Measurements from ENCODE around the gene RASSF7. TPM values are rescaled to one million over a fixed set of nuclear protein-coding genes. Genes with fewer than 3 reads are reported as not detected.
A peak's percentile ranks its signal among the peaks of the same experiment; 100 is the strongest.

The RASSF7 gene
- total RNA-seq, 1 experiment from 2014 or later: 32.5 TPM

DNA sequence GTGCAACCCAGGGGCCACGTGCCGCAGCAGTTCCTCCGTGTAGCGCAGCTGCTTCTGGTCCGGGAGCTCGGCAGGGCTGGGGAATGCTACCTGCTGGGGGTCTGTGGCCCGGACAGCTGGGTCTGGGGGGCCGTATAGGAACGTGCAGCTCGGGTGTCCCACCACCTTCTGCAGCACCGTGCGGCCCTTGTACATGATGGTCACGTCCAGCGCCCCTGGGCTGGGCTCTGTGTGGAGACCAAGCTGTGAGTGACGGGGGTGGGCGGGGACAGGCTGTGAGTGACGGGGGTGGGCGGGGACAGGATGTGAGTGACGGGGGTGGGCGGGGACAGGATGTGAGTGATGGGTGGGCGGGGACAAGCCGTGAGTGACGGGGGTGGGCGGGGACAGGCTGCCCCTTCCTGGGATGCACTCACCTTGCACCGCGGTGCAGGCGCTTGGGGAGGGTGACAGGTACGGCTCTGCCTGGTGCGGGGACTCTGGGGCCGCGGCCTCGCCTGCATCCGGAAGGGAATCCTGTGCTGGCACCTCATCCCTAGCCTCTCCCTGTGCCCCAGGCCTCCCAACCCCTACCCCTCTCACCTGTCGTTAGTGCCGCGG lies 52.7 kb downstream of the RASSF7 start:
- Mint-ChIP-seq H3K27ac (no peak overlapping the region), H3K9me3 (no peaks in the 10 kb centered on the region)
- peak; percentile 55 for ATAC-seq

More for the DNA sequence above, 52.7 kb downstream of the RASSF7 start:
- ChIA-PET POLR2A (interaction anchor here (0.6 to 1.0 kb wide), 2 partner anchors 38 to 120 kb away, joined by 3 to 4 read pairs; no protein-coding TSS in a partner anchor), CTCF (interaction anchor here (0.5 to 2.8 kb wide), 8 partner anchors 22 to 150 kb away, joined by 3 to 14 read pairs (median 4); no protein-coding TSS in a partner anchor)
- H3K27me3 Mint-ChIP-seq (ENCODE audit: low read depth): no peaks in the 10 kb centered on the region
- TF ChIP-seq, protein P1, sequence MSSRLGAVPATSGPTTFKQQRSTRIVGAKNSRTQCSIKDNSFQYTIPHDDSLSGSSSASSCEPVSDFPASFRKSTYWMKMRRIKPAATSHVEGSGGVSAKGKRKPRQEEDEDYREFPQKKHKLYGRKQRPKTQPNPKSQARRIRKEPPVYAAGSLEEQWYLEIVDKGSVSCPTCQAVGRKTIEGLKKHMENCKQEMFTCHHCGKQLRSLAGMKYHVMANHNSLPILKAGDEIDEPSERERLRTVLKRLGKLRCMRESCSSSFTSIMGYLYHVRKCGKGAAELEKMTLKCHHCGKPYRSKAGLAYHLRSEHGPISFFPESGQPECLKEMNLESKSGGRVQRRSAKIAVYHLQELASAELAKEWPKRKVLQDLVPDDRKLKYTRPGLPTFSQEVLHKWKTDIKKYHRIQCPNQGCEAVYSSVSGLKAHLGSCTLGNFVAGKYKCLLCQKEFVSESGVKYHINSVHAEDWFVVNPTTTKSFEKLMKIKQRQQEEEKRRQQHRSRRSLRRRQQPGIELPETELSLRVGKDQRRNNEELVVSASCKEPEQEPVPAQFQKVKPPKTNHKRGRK (CRISPR knock-in tag; IDR thresholded peaks at IDR 0.05; ENCODE audit: borderline replicate concordance): no peak
- TF ChIP-seq, protein P2, sequence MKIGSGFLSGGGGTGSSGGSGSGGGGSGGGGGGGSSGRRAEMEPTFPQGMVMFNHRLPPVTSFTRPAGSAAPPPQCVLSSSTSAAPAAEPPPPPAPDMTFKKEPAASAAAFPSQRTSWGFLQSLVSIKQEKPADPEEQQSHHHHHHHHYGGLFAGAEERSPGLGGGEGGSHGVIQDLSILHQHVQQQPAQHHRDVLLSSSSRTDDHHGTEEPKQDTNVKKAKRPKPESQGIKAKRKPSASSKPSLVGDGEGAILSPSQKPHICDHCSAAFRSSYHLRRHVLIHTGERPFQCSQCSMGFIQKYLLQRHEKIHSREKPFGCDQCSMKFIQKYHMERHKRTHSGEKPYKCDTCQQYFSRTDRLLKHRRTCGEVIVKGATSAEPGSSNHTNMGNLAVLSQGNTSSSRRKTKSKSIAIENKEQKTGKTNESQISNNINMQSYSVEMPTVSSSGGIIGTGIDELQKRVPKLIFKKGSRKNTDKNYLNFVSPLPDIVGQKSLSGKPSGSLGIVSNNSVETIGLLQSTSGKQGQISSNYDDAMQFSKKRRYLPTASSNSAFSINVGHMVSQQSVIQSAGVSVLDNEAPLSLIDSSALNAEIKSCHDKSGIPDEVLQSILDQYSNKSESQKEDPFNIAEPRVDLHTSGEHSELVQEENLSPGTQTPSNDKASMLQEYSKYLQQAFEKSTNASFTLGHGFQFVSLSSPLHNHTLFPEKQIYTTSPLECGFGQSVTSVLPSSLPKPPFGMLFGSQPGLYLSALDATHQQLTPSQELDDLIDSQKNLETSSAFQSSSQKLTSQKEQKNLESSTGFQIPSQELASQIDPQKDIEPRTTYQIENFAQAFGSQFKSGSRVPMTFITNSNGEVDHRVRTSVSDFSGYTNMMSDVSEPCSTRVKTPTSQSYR (CRISPR knock-in tag; IDR thresholded peaks at IDR 0.05): no peak
- TF ChIP-seq, protein P3, sequence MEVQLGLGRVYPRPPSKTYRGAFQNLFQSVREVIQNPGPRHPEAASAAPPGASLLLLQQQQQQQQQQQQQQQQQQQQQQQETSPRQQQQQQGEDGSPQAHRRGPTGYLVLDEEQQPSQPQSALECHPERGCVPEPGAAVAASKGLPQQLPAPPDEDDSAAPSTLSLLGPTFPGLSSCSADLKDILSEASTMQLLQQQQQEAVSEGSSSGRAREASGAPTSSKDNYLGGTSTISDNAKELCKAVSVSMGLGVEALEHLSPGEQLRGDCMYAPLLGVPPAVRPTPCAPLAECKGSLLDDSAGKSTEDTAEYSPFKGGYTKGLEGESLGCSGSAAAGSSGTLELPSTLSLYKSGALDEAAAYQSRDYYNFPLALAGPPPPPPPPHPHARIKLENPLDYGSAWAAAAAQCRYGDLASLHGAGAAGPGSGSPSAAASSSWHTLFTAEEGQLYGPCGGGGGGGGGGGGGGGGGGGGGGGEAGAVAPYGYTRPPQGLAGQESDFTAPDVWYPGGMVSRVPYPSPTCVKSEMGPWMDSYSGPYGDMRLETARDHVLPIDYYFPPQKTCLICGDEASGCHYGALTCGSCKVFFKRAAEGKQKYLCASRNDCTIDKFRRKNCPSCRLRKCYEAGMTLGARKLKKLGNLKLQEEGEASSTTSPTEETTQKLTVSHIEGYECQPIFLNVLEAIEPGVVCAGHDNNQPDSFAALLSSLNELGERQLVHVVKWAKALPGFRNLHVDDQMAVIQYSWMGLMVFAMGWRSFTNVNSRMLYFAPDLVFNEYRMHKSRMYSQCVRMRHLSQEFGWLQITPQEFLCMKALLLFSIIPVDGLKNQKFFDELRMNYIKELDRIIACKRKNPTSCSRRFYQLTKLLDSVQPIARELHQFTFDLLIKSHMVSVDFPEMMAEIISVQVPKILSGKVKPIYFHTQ (CRISPR knock-in tag; IDR thresholded peaks at IDR 0.05): no peak
- TF ChIP-seq ZNF423 (CRISPR knock-in tag; IDR thresholded peaks at IDR 0.05): no peak
- TF ChIP-seq, protein P4, sequence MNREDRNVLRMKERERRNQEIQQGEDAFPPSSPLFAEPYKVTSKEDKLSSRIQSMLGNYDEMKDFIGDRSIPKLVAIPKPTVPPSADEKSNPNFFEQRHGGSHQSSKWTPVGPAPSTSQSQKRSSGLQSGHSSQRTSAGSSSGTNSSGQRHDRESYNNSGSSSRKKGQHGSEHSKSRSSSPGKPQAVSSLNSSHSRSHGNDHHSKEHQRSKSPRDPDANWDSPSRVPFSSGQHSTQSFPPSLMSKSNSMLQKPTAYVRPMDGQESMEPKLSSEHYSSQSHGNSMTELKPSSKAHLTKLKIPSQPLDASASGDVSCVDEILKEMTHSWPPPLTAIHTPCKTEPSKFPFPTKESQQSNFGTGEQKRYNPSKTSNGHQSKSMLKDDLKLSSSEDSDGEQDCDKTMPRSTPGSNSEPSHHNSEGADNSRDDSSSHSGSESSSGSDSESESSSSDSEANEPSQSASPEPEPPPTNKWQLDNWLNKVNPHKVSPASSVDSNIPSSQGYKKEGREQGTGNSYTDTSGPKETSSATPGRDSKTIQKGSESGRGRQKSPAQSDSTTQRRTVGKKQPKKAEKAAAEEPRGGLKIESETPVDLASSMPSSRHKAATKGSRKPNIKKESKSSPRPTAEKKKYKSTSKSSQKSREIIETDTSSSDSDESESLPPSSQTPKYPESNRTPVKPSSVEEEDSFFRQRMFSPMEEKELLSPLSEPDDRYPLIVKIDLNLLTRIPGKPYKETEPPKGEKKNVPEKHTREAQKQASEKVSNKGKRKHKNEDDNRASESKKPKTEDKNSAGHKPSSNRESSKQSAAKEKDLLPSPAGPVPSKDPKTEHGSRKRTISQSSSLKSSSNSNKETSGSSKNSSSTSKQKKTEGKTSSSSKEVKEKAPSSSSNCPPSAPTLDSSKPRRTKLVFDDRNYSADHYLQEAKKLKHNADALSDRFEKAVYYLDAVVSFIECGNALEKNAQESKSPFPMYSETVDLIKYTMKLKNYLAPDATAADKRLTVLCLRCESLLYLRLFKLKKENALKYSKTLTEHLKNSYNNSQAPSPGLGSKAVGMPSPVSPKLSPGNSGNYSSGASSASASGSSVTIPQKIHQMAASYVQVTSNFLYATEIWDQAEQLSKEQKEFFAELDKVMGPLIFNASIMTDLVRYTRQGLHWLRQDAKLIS (CRISPR knock-in tag; IDR thresholded peaks at IDR 0.05; ENCODE audit: borderline replicate concordance): no peak
- TF ChIP-seq CREM (CRISPR knock-in tag; IDR thresholded peaks at IDR 0.05): no peak
- peak; percentile 82 for DNase-seq (ENCODE audit: low spot score)
- 0 out of 2 replicates have a peak, but pooled peaks cover 4% of the 10 kb centered on the region for H3K4me1 Mint-ChIP-seq
- no peak overlapping the region for H3K4me3 Mint-ChIP-seq
- peaks cover 10% of the 10 kb centered on the region for H3K36me3 Mint-ChIP-seq

Small RNAs within 50 kb of the gene (microRNA-seq; reads per million reads assigned to microRNA genes)
- 112 reads per million, percentile 65 among the genes with 10 or more reads in this experiment for gene MIR210 (ENCODE audit: borderline number of aligned reads)

Other genes starting within 250 kb of the RASSF7 start
- gene IFITM1, start 246.9 kb upstream of the RASSF7 start, total RNA-seq (2021): 544 to 679 TPM (median 640 TPM) in 3 replicates
- gene IFITM3, start 240.1 kb upstream of the RASSF7 start, total RNA-seq (2021): 381 to 503 TPM (median 481 TPM) in 3 replicates
- 88.0 to 113 TPM (median 97.8 TPM) in 3 replicates for gene B4GALNT4, start 191.5 kb upstream of the RASSF7 start, total RNA-seq (2021)
- gene PKP3, start 166.8 kb upstream of the RASSF7 start, total RNA-seq (2021): 17.3 to 23.4 TPM (median 21.4 TPM) in 3 replicates
- gene SIGIRR, start 146.0 kb upstream of the RASSF7 start, total RNA-seq (2021): 85.2 to 98.9 TPM (median 91.8 TPM) in 3 replicates
- 13.2 to 17.6 TPM (median 16.6 TPM) in 3 replicates for gene ANO9, start 119.0 kb upstream of the RASSF7 start, total RNA-seq (2021)
- gene PTDSS2, start 110.7 kb upstream of the RASSF7 start, total RNA-seq (2021): 49.5 to 56.8 TPM (median 55.2 TPM) in 3 replicates
- gene RNH1, start 53.7 kb upstream of the RASSF7 start, total RNA-seq (2021): 59.0 to 67.5 TPM (median 60.4 TPM) in 3 replicates
- 42.9 to 62.4 TPM (median 48.3 TPM) in 3 replicates for gene HRAS, start 25.4 kb upstream of the RASSF7 start, total RNA-seq (2021)
- gene LRRC56, start 23.4 kb upstream of the RASSF7 start, total RNA-seq (2021): 2.3 to 3.4 TPM (median 2.5 TPM) in 3 replicates
- gene LMNTD2, start 232 bp upstream of the RASSF7 start, total RNA-seq (2021): 4.0 to 6.0 TPM (median 5.9 TPM) in 3 replicates
- gene PHRF1, start 15.5 kb downstream of the RASSF7 start, total RNA-seq (2021): 39.4 to 46.9 TPM (median 40.1 TPM) in 3 replicates
- gene IRF7, start 55.0 kb downstream of the RASSF7 start, total RNA-seq (2021): 11.1 to 12.0 TPM (median 11.5 TPM) in 3 replicates
- 0.26 to 0.34 TPM in 2 of 3 replicates, not detected in the other for gene CDHR5, start 64.0 kb downstream of the RASSF7 start, total RNA-seq (2021)
- 2.3 to 3.3 TPM (median 2.9 TPM) in 3 replicates for gene SCT, start 66.2 kb downstream of the RASSF7 start, total RNA-seq (2021)
- 3.7 to 5.8 TPM (median 5.5 TPM) in 3 replicates for gene DRD4, start 76.3 kb downstream of the RASSF7 start, total RNA-seq (2021)
- 62.2 to 85.3 TPM (median 81.1 TPM) in 3 replicates for gene DEAF1, start 134.3 kb downstream of the RASSF7 start, total RNA-seq (2021)
- gene TMEM80, start 134.8 kb downstream of the RASSF7 start, total RNA-seq (2021): 23.4 to 28.4 TPM (median 24.5 TPM) in 3 replicates
- gene EPS8L2, start 145.3 kb downstream of the RASSF7 start, total RNA-seq (2021): 49.9 to 56.3 TPM (median 51.6 TPM) in 3 replicates
- gene TALDO1, start 186.5 kb downstream of the RASSF7 start, total RNA-seq (2021): 314 to 352 TPM (median 343 TPM) in 3 replicates
- gene GATD1, start 216.5 kb downstream of the RASSF7 start, total RNA-seq (2021): 81.9 to 87.6 TPM (median 87.5 TPM) in 3 replicates
- 2.0 to 3.1 TPM (median 2.7 TPM) in 3 replicates for gene CEND1, start 229.1 kb downstream of the RASSF7 start, total RNA-seq (2021)
- 35.0 to 44.8 TPM (median 36.7 TPM) in 3 replicates for gene SLC25A22, start 237.3 kb downstream of the RASSF7 start, total RNA-seq (2021)
- gene PIDD1, start 244.3 kb downstream of the RASSF7 start, total RNA-seq (2021): 54.9 to 59.4 TPM (median 56.8 TPM) in 3 replicates
- 2,582 to 2,814 TPM (median 2,761 TPM) in 3 replicates for gene RPLP2, start 249.0 kb downstream of the RASSF7 start, total RNA-seq (2021)